Type B pancreatic cell (in vitro differentiated cells): Measurements from ENCODE around the gene GRIN1. TPM values are rescaled to one million over a fixed set of nuclear protein-coding genes. Genes with fewer than 3 reads are reported as not detected.

Experiments used
- DNase-seq: peaks from one replicate; pipeline ENCODE4 v3.0.0; 2021; ENCODE audit warnings: mixed read lengths; ENCODE audit not compliant: unreplicated experiment; ENCODE audit errors: extremely low spot score
- H3K27ac Mint-ChIP-seq: 2 replicates; pipeline ENCODE4 v1.8.0; 2021; ENCODE audit warnings: mild to moderate bottlenecking, mixed read lengths
- H3K27me3 Mint-ChIP-seq: 2 replicates; pipeline ENCODE4 v1.8.0; 2021; ENCODE audit warnings: mixed read lengths
- H3K36me3 Mint-ChIP-seq: 2 replicates; pipeline ENCODE4 v1.8.0; 2021; ENCODE audit warnings: mixed read lengths
- H3K4me1 Mint-ChIP-seq: one replicate; pipeline ENCODE4 v1.8.0; 2021; ENCODE audit warnings: mixed read lengths; ENCODE audit not compliant: unreplicated experiment
- H3K4me3 Mint-ChIP-seq: 2 replicates; pipeline ENCODE4 v1.8.0; 2021; ENCODE audit warnings: mild to moderate bottlenecking, mixed read lengths
- H3K9me3 Mint-ChIP-seq: 2 replicates; pipeline ENCODE4 v1.8.0; 2021; ENCODE audit warnings: mixed read lengths
- CTCF ChIP-seq: fragments of 200-600 bp; sonication (generic); conservative IDR thresholded peaks from 2 replicates; pipeline ENCODE4 v1.5.0; 2021; ENCODE audit warnings: antibody characterized with exemption, mild to moderate bottlenecking
- total RNA-seq: library from RNA; stranded (reverse); gene quantifications from 2 replicates; pipeline ENCODE4 v1.2.1, GENCODE V29; 2021; ENCODE audit warnings: low replicate concordance

The GRIN1 gene
- total RNA-seq, 1 donor from 2014 or later, result 0.94 TPM

GRCh38 chr9:137191245-137191644 lies 52.3 kb downstream of the GRIN1 start:
- Mint-ChIP-seq H3K27me3 (no peaks in the 10 kb centered on the region), H3K36me3 (no peaks in the 10 kb centered on the region), H3K4me3 (peak overlapping the region; percentile 83), H3K9me3 (no peaks in the 10 kb centered on the region), H3K27ac (peak overlapping the region; percentile 99), H3K4me1 (peaks cover 12% of the 10 kb centered on the region)
- DNase-seq, result no peak
- TF ChIP-seq CTCF, result no peak

GRCh38 chr9:137191691-137192447 lies 52.9 kb downstream of the GRIN1 start:
- H3K4me1 Mint-ChIP-seq, result peaks cover 9% of the 10 kb centered on the region
- H3K4me3 Mint-ChIP-seq, result no peak overlapping the region
- TF ChIP-seq CTCF, result no peak
- no peak overlapping the region for H3K27ac Mint-ChIP-seq
- H3K9me3 Mint-ChIP-seq, result no peaks in the 10 kb centered on the region
- no peaks in the 10 kb centered on the region for H3K27me3 Mint-ChIP-seq
- DNase-seq, result no peak
- H3K36me3 Mint-ChIP-seq, result no peaks in the 10 kb centered on the region

- H3K4me1 Mint-ChIP-seq, result peaks cover 7% of the 10 kb centered on the region
- no peaks in the 10 kb centered on the region for H3K9me3 Mint-ChIP-seq
- no peaks in the 10 kb centered on the region for H3K36me3 Mint-ChIP-seq
- H3K4me3 Mint-ChIP-seq, result no peak overlapping the region
- DNase-seq, result no peak
- H3K27me3 Mint-ChIP-seq, result no peaks in the 10 kb centered on the region
- no peak for TF ChIP-seq CTCF
- no peak overlapping the region for H3K27ac Mint-ChIP-seq
Measured at GRCh38 chr9:137192448-137192780, 53.5 kb downstream of the GRIN1 start.

GRCh38 chr9:137192859-137193258 lies 53.9 kb downstream of the GRIN1 start:
- no peak for DNase-seq
- Mint-ChIP-seq H3K9me3 (no peaks in the 10 kb centered on the region), H3K27me3 (no peaks in the 10 kb centered on the region), H3K4me3 (no peak overlapping the region), H3K36me3 (no peaks in the 10 kb centered on the region), H3K4me1 (peaks cover 7% of the 10 kb centered on the region), H3K27ac (no peak overlapping the region)
- no peak for TF ChIP-seq CTCF

GRCh38 chr9:137193771-137194170 lies 54.8 kb downstream of the GRIN1 start:
- DNase-seq, result no peak
- H3K4me1 Mint-ChIP-seq, result peaks cover 7% of the 10 kb centered on the region
- H3K36me3 Mint-ChIP-seq, result no peaks in the 10 kb centered on the region
- no peak overlapping the region for H3K27ac Mint-ChIP-seq
- no peak overlapping the region for H3K4me3 Mint-ChIP-seq
- no peaks in the 10 kb centered on the region for H3K27me3 Mint-ChIP-seq
- no peak for TF ChIP-seq CTCF
- no peaks in the 10 kb centered on the region for H3K9me3 Mint-ChIP-seq
